Medulla oblongata (tissue), 1 donor: Measurements from ENCODE around the gene PTGES.

ENCODE experiments used
- DNase-seq: peaks from one replicate; pipeline ENCODE4 v3.0.0-alpha.2; 2015; ENCODE audit errors: extremely low spot score

The PTGES gene

GRCh38 chr9:129719135-129719534 is 33.7 kb downstream of the PTGES start:
- no peak for DNase-seq

DNA sequence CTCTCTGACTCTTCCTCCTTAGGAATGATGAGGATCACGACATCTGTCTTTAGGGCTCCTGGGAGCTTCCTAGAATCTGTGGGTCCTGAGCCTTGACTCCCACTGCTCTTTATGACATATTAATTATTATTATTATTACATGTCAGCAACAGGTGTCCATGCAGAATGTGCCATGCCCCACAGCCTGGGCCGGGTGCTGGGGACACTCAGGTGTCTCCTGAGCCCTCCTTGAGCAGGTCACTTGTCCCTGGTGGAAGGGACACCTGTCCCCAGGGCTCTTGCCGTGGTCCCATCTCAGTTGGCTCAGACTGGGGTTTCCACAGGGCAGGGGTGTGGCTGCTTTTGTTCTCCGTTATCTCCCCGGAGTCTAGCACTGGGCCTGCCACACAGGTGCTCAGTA is 34.2 kb downstream of the PTGES start:
- DNase-seq = no peak

DNA sequence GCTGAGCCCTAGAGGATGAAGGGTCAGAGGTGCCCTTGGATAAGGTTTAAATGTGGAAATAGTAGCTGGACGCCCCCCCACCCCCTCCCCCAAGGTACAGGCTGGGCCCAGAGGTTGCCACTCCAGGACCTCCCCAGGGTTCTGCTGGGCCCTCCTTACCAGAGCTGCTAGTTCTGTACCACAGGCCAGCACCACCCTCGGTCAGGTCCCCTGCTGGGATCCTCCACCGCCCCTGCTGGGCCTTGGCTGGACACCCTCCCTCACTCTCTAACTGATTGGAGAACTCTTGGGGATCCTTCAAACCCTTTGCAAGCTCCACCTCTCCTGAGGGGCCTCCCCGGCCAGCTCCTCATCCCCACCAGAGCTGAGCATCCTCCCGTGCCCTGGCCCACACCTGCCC is 34.9 kb downstream of the PTGES start:
- no peak for DNase-seq

DNA sequence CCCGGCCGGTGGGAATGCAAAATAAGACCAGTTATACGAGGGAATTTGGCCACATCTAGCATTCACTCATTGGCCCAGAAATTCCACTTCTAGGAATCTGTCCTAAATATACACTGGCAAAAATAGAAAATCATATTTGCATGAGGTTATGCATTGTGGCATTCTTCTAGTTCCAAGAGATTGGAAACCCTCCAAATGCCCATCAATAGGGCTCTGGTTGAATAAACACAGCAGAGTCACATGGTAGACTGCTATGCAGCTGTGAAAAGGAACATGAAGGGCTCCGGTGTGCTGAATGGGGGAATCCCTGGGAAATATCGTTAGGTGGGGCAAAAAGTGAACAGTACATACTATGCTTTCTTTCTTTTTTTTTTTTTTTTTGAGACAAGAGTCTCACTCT is 36.8 kb downstream of the PTGES start:
- DNase-seq = no peak

- DNase-seq = peak; percentile 31
These were observed 38.3 kb downstream of the PTGES start for GRCh38 chr9:129714511-129715061.

DNA sequence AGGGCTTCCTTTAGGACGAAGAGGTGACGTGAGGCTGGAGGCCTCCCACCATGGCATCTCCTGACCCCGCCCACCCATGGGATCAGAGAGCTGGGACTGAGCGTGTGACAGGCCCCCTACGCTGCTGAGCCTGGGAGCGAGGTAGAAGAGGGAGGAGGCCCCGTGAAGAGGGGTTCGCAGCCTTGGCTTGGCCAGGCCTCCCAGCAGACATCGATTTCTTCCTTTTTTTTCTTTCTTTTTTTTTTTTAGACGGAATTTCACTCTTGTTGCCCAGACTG is 39.5 kb downstream of the PTGES start:
- no peak for DNase-seq

- peak; percentile 45 for DNase-seq
These were observed 40.0 kb downstream of the PTGES start for GRCh38 chr9:129712634-129713401.

DNA sequence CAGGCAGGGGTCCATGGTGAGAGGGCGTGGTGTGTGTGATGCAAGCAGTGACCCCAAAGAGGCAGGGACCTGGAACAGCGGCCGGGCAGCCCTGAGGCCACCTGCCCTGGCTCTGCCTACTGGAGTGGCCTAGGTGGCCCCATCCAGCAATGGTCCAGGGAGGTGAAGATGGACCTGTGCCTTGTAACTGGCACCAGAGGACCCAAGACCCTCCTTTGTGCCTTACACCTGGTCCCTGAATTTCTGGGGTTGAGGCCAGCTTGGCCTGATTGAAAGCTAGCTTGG is 42.7 kb downstream of the PTGES start:
- DNase-seq = no peak

DNA sequence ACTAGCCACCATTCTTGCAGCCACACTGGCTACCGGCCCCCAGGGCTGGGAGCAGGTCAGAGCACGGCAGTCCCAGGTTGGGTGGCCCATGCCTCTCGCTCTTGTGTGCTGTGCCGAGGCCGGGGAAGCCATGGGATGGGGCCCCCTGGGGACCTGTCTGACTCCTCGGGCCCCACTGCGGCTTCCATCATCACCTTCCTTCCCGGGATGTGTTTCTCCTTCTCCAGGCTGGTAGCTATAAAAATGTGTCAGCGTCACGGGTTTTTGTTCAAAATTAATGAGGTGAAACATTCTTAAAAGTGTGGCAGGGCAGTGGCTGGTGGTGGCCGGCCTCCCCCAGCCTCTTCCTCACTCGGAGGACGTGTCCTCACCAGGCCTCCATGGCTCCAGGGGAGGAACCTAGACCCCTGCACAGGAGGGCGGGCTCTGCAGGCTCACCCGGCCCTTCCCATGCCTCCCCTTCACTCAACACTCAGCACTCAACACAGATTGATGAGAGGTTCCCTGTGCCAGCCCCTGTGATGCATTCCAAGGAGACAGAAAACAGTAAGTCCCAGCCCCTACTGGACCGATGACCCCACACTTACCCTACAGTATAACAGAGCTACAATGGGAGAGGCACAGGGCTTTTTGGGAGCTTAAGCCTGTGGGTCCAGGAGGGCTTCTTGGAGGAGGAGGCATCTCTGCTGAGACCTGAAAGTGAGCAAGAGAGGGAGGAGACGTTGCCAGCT is 43.2 kb downstream of the PTGES start:
- no peak for DNase-seq

DNA sequence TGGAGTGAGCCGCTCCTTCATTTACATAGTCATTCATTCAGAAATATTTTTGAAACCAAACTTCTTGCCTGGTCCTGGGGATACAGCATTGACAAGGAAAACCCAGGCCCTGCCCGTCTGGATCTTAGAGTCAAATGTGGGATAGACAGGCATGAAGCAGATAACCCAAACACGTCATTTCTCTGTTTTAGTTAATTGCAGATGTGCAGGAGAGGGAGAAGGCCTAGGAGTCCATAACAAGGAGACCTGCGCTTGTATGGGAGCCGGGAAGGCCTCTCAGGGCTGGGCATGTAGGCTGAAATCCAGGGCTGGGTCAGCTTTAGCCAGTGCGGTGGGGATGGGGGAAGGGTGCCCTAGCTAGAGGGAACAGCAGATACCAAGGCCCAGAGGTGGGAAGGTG is 44.0 kb downstream of the PTGES start:
- no peak for DNase-seq

DNA sequence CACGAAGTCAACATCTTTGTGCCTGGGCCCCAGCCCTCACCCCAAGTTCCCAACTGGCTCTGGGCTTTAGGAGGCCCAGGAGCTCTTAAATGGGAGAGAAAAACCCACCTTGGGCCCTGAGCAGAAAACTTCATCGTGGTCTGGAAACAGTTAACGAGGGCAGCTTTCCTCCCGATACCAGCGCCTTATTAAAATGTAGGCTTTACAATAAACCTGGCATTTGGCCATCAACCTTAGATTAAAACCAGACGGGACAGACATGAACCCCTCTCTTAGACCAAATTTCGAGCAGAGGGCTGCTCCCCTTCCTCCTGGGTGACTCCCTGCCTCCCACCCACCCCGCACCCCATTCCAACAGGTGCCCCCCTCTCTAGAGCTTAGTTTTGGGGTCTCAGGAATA is 48.0 kb downstream of the PTGES start:
- DNase-seq = no peak

GRCh38 chr9:129703667-129704355 is 49.0 kb downstream of the PTGES start:
- no peak for DNase-seq

- DNase-seq = no peak
These were observed 50.0 kb downstream of the PTGES start for GRCh38 chr9:129702589-129703520.

- no peak for DNase-seq
These were observed 51.3 kb downstream of the PTGES start for GRCh38 chr9:129701549-129701948.

DNA sequence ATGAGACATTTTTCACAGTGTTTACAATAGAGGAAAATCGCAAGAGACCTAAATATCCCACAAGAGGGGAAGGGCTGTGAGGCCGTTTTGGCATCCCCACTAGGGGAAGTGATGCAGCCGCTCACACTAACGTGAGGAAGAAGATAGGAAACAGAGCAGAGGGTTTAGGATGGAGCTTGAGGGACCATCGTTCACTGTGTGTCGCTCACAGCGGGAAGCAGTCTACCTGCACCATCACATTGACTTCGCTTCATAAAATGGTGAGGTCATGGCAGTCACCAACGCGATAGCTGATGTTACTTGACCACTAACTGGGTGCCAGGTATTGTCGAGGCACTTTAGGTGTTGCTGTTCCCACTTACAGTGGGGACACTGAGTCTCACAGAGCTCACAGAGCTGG is 51.8 kb downstream of the PTGES start:
- DNase-seq = no peak

GRCh38 chr9:129698254-129698757 is 54.5 kb downstream of the PTGES start:
- DNase-seq = no peak

DNA sequence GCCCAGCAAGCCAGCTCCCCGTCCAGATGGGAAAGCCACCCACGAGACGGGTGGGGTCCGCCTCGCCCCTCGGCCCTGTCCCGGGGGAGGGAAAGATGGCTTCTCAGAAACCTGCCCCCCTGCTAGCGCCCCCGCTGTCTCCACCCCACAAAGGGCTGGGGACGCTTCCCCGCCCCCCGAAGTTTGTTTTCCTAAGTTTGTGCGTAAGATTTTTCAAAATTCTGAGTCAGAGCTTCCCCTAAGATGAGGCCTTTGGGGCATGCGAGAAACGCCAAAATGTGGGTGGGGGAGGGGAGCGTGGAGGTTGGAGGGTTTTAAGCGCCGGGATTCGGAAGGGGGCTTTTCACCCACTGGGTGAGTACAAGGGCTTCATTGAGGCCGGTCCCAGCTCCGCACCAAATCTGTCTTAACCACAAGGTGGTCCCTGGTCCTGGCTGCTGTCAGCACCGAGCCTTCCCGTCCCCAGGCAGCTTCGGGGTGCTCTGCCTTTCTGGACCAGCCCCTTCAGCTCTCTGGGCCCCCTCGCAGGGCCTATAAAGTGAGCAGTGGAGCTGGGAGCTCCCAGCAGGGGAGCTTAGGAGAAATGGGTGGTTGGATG is 55.1 kb downstream of the PTGES start:
- DNase-seq = no peak

DNA sequence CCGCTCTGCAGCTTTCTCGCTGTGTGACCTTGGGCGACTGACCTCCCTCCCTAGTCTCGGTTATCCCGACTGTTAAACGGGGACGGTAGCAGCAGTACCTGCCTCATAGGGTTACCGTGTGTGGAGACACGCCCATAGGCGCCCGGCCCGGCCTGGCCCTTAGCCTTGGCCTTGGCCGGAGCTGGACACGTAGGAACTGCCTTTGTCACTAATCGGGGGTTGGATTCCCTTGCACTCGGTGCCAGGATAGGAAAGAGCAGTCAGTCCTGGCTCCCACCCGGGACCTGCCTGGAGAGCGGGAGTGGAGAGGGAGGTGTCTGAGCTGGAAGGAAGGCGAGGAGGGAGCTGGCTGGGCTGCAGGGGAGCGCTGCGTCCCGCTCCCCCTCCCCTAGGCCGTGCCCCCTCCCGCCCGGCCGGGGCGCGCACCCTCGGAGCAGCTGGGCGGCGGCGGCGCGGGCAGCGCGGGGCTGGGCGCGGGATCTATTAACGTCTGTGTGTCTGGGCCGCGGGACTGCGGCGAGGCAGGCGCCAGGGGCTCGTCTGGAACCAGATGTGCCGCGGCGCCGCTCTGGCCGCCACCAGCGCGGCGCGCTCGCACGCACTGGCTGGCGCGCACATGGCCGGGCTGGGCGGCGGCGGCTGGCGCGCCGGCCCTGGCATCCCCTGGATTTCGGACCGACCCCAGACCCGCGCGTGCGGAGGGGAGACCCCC is 55.7 kb downstream of the PTGES start:
- no peak for DNase-seq

DNA sequence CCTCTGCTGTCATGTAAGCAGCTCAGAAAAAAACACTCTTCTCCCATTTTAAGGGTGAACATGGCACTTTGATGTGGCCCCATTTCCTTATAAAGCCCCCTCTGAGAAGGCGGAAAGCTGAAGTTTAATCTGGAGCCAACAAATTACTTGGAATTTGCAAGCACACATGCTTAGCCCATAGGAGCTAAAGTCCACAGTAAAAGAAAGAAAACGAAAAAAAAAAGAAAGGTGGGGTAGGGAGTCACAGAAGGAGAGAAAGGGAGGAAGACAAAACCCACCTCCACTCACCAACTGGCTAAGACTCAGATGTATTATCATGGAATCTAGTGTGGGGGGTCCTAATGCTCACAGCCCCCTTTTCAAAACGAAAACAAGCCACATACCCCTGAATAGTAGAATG is 57.0 kb downstream of the PTGES start:
- DNase-seq = no peak

DNA sequence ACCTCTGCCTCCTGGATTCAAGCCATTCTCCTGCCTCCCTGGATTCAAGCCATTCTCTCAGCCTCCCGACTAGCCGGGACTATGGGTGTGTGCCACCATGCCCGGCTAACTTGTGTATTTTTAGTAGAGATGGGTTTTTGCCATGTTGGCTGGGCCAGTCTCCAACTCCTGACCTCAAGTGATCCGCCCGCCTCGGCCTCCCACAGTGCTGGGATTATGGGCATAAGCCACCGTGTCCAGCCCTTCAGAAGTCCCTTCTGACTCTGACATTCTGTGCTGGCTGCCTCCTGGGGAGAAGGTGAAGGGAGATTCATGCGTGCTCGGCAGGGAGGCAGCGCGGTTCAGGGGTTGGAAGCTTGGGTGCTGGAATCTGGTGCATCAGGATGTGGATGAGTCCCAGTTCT is 58.6 kb downstream of the PTGES start:
- no peak for DNase-seq

GRCh38 chr9:129693741-129694140 is 59.1 kb downstream of the PTGES start:
- DNase-seq = no peak
